GM23338 (cell line): ENCODE results near the gene PSMA1.

Experiments used
- CREB1 ChIP-seq: fragments of 250-450 bp; sonication (Bioruptor Pico); IDR thresholded peaks from 2 replicates; pipeline ENCODE4 v1.5.0; 2020; ENCODE audit warnings: low read depth, mild to moderate bottlenecking, moderate library complexity
- CTCF ChIP-seq, 2 experiments: fragments of 200-600 bp in 1 of 2; sonication (generic) in 1 of 2; conservative IDR thresholded peaks; 2 replicates each; pipeline versions ENCODE4 v1.5.1 to v1.6.1; 2016 to 2017; ENCODE audit warnings: antibody characterized with exemption in 2 of 2, low read depth in 2 of 2, mild to moderate bottlenecking in 2 of 2, moderate library complexity in 1 of 2
- ETS1 ChIP-seq: IDR thresholded peaks from 2 replicates; pipeline ENCODE4 v1.6.1; 2016; ENCODE audit warnings: antibody characterized with exemption
- EZH2 ChIP-seq: fragments of 200-600 bp; sonication (generic); IDR thresholded peaks from one replicate; pipeline ENCODE4 v1.8.0; 2017; ENCODE audit warnings: antibody characterized with exemption, mild to moderate bottlenecking, low read depth; ENCODE audit not compliant: unreplicated experiment
- EZH2phosphoT487 ChIP-seq: fragments of 200-600 bp; sonication (generic); IDR thresholded peaks from one replicate; pipeline ENCODE4 v1.8.1; 2018; ENCODE audit warnings: antibody characterized with exemption; ENCODE audit not compliant: unreplicated experiment
- JUNB ChIP-seq: IDR thresholded peaks from one replicate; pipeline ENCODE4 v1.6.1; 2016; ENCODE audit warnings: antibody characterized with exemption; ENCODE audit not compliant: unreplicated experiment
- NANOG ChIP-seq: IDR thresholded peaks from 2 replicates; pipeline ENCODE4 v1.6.1; 2016; ENCODE audit warnings: antibody characterized with exemption, borderline replicate concordance
- POLR2AphosphoS5 ChIP-seq: IDR thresholded peaks from 2 replicates; pipeline ENCODE4 v1.6.1; 2016; ENCODE audit warnings: antibody characterized with exemption, low read depth
- REST ChIP-seq: IDR thresholded peaks from one replicate; pipeline ENCODE4 v1.6.1; 2018; ENCODE audit warnings: antibody characterized with exemption; ENCODE audit not compliant: unreplicated experiment
- STAT1 ChIP-seq: IDR thresholded peaks from one replicate; pipeline ENCODE4 v1.6.1; 2016; ENCODE audit warnings: antibody characterized with exemption; ENCODE audit not compliant: unreplicated experiment

GRCh38 chr11:14555818-14556217 lies 35.6 kb upstream of the PSMA1 start:
- TF ChIP-seq CTCF (conservative IDR thresholded peaks at IDR 0.05; ENCODE audit: low read depth in 2 of 2) (no peak), ETS1 (no peak), EZH2 (no peak), CREB1 (CRISPR knock-in tag) (no peak), REST (no peak), EZH2phosphoT487 (no peak), POLR2AphosphoS5 (no peak), NANOG (no peak), JUNB (no peak), STAT1 (no peak)
